Fibroblast of mammary gland (primary cell): Measurements from ENCODE around the gene NOXA1.
"Not testable (repeated sequence)": the region's sequence is repeated elsewhere in the genome, so short reads cannot be mapped to it uniquely, and the experiment has no call there.

Experiments used
- DNase-seq: peaks from one replicate; pipeline ENCODE4 v3.0.0-alpha.2; 2010; ENCODE audit warnings: low read depth
- H3K4me3 ChIP-seq: 2 replicates; pipeline ENCODE4 v1.5.1; 2011; ENCODE audit warnings: low read depth, mild to moderate bottlenecking, low read length, moderate library complexity; ENCODE audit not compliant: control insufficient read depth
- TF ChIP-seq, protein P1 (sequence below): conservative IDR thresholded peaks from 2 replicates; pipeline ENCODE4 v1.5.1; 2011; ENCODE audit warnings: low read depth, low read length, inconsistent platforms; ENCODE audit not compliant: control insufficient read depth, insufficient read depth

NOXA1 gene

DNA sequence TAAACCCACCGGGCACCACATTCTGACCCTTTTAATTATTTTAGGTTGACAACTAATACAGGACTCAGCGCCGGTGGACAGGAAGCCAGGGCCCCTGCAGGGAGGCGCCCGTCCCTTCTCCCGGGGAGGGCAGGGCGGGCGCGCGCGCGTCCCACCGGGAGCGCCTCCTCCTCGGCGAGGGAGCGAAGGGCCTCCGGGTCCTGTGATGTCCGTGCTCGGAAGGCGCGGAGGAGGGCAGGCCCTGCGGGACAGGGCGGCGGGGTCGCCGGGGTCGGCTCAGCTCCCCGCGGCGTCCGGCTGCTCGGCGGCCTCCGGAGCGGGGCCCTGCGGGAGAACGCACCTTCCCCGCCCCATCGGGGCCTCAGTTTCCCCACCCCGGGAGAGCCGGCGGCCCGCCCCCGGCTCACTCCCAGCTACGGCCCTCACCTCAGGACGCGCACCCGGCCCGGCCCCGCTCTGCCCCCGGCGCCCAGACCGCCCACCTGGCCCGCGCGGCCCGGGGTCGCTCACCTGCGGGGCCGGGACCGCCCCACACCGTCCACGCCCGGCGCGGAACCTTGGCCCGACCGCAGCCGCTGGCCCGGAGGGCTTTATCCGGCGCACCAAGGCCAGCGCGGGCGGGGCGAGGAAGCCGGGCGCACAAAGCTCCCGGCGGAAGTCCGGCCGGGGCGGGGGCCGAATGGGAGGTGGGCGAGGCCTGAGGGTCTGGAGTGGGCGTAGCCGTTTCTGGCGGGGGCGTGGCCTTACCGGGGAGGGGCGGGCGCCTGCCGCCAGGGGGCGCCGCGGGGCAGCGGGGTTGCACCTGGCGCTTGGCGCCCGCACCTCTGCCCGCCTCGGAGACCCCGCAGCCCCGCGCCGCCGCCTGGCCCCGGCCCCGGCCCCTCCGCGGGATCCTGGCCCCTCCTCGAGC, at the start of gene NOXA1, which contains the start of gene EXD3:
TSS of gene NOXA1 (plus strand) at position 790 of the 910 bp plus-strand sequence. CDS start 137 bp downstream, outside the sequence.
TSS of gene EXD3 (minus strand) at position 559 of the 910 bp plus-strand sequence. CDS start 27,805 bp downstream, outside the sequence.
- TF ChIP-seq, protein P1, sequence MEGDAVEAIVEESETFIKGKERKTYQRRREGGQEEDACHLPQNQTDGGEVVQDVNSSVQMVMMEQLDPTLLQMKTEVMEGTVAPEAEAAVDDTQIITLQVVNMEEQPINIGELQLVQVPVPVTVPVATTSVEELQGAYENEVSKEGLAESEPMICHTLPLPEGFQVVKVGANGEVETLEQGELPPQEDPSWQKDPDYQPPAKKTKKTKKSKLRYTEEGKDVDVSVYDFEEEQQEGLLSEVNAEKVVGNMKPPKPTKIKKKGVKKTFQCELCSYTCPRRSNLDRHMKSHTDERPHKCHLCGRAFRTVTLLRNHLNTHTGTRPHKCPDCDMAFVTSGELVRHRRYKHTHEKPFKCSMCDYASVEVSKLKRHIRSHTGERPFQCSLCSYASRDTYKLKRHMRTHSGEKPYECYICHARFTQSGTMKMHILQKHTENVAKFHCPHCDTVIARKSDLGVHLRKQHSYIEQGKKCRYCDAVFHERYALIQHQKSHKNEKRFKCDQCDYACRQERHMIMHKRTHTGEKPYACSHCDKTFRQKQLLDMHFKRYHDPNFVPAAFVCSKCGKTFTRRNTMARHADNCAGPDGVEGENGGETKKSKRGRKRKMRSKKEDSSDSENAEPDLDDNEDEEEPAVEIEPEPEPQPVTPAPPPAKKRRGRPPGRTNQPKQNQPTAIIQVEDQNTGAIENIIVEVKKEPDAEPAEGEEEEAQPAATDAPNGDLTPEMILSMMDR: no peak
- H3K4me3 ChIP-seq: peak within 1 kb of the TSS; percentile 78
- peak; percentile 86 for DNase-seq

DNA sequence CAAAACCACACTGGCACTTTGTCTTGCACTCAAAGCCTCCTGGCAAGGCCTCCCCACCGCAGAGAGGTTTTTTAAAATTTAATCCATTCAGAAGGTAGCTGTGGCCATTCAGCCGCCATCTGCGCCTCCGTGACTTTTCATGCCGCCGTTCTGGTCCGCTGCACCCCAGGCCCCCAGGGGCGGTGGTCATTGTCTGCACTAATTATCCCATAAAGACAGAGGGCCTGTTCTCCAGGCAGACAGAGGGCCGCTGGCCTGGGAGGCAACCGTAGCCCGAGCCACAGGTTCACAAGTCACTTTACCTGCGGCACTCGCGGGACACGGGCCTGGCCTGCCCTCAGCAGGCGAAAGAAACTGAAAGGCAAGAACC, 49.6 kb upstream of the NOXA1 start:
- no peak overlapping the region for H3K4me3 ChIP-seq
- TF ChIP-seq, protein P1: no peak
- DNase-seq: no peak

DNA sequence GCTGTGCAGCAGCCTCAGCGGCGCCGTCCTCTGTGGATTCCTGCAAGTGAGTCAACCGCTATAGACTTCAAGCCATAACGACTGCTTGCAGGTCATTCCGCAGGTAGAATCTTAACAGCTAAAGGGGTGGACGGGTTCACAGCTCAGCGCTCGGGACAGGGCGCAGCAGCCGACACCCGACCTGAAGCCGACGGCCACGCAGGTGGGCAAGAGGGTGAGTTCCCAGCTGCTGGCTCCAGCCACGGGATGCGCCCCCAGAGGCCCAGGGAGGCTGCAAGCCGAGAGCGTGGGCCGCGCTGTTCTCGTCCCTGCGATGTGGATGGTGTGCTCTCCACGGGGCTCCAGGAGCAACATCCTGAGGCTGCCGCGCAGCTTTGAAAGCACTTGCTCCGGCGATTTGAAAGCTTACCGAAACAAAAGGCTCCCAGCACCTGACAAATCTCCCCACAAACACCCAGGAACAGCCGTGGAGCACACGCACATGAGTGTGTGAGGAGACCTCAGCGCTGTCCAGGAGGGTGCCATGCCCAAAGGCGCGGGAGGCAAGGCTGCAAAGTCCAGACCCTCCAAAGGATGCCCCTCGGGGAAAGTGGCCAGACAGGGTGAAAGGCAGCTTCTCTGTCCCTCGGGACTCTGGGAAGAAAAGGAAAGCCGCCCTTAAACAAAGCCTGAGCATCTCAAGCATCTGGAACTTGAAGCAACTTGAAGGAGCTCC, 48.9 kb upstream of the NOXA1 start:
- H3K4me3 ChIP-seq: no peak overlapping the region
- DNase-seq: no peak
- TF ChIP-seq, protein P1: no peak

GRCh38 chr9:137375321-137376058, 47.7 kb upstream of the NOXA1 start:
- H3K4me3 ChIP-seq: no peak overlapping the region
- TF ChIP-seq, protein P1: no peak
- DNase-seq: no peak

GRCh38 chr9:137376386-137376785, 46.8 kb upstream of the NOXA1 start:
- no peak for DNase-seq

GRCh38 chr9:137378688-137379410, 44.3 kb upstream of the NOXA1 start:
- not testable (repeated sequence) for DNase-seq, H3K4me3 ChIP-seq

More at GRCh38 chr9:137376386-137376785, 46.8 kb upstream of the NOXA1 start:
- TF ChIP-seq, protein P1: no peak
- no peak overlapping the region for H3K4me3 ChIP-seq
